ENCODE measurements around the gene YAP1.
"Not testable (repeated sequence)": the region's sequence is repeated elsewhere in the genome, so short reads cannot be mapped to it uniquely, and the experiment has no call there.

Gene YAP1

DNA sequence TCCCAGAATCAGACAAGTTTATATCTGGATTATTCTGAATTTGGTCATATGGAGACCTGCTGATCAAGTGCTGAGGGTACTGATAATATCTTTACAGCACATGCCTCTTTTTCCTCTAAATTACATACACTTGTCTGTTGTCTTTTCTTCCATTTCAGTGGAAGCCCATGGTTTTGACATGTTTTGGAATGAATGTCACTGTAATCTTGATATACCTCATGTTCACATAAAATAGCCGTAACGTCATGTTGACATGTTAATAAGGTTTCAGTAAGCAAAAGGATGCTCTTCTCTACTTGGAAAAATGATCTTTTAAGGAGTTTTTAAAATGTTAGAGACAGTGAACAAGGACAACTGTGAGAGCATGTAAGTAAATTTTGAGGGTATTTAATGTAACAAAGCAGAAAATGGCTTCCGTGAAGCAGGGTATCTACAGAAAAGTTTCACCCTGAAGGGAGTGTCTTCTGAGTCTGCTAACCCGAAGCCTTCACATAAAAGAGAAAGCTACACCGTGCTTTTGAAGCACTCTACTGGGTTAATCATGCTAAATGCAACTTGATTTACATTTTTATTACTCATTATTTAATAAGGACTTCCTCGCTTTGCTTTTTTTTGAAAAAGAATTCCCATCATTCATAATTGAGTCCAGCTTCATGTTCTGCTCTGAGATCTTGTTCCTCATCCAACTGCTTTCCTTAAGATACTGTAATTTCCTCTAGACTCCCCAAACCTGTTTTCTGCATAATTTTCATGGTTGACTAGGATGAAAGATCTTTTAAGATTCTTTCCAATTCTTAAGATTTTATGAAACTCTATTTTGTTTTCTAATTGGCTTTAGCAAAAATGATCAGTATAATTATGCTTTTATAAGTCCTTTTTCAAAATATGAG is 56.2 kb downstream of the YAP1 start:
- no peak for FAIRE-seq

DNA sequence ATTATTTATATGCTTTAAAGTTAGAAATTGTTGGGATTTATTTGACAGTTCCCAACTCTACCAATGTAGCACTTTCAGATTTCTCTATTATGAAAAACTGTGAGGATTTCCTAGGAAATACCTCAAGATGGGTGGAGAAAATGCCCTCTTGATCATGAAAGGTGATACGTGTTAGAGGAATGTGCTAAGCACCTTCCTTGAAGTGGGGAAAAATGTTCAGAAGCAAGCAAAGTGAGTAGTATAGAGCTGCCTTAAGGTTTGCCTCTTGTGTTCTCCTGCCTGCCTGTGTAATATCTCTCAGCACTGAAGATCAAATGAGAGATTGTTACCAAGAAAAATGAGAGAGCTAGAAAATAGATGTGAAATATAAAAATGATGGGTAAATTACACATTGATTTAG is 58.2 kb downstream of the YAP1 start:
- FAIRE-seq, result no peak

DNA sequence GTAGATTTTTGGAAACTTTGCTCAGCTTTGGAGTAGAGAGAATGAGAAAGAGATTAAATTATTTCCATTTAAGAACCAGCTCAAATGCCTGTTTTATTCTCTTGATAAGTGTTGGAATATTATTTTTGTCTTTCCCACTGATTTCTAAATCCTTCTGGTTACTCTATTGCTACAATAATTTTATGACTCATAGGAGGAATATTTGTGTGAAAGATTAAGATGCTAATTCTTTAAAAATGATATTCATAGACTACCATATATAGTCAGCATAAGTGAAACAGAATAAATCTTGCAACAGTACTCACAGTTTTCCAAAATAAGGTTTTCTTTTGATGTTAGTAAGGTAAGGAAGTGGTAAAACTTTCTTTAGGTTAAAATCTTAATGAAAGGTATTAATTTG is 60.9 kb downstream of the YAP1 start:
- no peak for FAIRE-seq

DNA sequence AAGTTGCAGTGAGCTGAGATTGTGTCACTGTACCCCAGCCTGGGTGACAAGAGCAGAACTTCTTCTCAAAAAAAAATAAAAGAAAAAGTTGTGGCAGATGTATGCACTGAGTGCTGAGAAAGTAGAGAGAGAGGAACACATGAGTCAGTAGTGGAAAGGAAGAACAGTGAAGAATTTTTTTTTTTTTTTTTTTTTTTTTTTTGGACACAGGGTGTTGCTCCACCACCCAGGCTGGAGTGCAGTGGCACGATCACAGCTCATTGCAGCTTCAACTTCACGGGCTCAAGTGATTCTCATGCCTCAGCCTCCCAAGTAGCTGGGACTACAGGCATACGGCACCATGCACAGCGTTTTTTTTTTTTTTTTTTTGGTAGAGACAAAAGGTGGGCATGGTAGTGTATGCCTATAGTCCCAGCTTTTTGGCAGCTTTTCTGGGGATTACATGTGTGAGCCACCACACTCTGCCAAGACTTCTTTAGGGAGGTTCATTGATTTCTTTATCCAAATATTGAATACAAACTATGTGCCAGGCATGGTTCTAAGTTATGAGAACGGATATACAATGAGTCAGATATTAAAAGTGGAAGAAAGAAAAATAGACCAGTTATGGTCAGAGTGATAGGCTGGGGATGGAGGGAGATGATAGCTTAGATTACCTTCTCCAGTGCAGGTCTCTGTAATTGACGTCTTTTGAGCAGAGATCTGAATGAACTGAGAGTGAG is 62.0 kb downstream of the YAP1 start:
- no peak for FAIRE-seq

DNA sequence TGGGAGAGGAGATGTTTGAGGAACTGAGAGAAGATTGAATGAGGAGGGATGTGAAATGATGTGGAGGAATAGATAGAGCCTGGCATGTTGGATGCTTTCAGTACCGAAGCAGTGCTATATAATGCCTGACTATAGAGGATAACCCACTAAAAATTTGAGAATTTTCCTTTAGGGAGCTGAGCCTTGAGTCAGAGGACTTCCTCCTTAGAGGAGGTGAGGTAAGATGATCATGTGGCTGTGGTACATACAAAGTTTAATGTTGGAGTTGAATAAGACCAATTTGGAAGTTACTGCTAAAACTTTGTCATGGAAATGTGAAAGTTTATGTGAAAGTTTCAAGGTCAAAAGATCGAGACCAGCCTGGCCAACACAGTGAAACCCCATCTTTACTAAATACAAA is 66.9 kb downstream of the YAP1 start:
- no peak for FAIRE-seq

DNA sequence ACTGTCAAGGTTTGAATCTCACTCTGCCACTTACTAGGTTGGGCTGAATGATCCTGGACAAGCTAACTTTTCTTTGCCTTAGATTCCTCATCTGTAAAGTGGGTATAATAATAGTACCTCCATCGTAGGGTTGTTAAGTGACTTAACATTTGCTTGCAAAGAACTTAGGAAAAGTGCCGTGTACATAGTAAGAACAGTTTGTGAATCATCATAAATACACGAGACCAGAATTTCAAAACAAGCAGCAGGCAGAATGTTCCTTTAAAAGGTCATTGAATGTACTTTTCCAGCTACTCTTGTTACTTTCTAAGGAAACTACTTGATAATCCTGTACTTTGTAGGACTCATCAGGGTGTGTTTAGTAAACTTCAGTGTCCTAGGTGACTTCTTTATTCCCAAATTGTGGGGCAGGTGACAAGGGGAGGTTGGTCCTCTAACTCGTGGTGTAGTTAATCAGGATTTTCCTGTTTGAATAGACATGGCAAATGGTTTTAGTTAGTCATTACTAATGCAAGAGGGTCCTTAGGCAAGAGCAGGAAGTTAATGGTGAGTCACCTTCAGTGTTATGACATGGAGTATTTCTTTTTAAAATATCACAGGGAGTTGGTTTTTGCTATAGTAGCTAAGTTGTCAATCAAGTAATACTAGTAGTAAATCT is 67.9 kb downstream of the YAP1 start:
- FAIRE-seq, result no peak

DNA sequence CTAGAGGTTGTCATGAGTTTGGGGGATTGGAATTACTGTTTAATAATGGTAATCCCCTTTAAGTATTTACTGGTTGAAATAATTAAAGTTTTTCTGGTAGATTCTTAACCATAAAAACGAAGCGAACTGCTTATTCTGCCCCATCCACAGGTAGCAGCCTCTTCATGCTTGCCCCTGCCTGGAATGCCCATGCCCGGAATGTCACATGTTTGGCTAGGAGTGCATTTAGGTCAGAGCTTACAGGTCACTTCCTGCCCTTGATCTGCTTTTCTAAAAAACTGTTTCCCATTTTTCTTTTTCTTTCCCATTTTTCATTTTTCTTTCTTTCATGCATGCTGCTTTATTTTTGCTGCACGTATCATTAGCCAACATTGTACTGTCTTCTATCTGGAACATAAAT is 69.1 kb downstream of the YAP1 start:
- no peak for FAIRE-seq

DNA sequence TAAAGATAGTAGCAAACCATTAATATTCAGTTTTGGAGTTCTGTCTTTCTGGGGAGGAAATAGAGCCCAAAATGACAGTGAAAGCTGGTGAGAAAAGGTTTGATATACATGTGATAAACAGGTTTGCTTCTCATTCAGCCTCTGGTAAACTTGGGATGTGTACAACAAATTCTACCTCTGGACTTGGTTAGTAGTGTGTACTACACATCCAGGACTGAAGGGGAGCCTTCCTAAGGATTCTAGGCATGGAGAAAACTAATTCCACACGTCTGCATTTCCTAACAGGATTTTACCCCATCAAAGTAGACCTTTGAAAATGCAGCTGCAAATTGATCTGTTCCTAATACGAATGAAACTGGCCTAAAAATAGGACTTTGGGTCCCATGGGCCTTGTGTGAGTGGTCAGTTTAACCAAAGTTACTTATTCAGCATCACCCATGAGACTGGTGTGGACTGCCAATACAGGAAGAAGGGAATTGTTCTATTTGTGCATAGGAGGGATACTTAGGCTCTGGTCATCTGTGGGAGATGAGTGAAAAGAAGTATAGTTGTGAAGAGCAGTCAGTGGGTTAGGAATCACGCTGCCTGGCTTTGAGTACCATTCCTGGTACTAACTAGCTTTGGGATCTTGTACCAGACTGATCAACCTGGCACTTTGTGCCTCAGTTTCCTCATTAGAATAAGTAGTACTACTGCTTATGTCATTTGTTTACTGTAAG is 74.2 kb downstream of the YAP1 start:
- no peak for FAIRE-seq

DNA sequence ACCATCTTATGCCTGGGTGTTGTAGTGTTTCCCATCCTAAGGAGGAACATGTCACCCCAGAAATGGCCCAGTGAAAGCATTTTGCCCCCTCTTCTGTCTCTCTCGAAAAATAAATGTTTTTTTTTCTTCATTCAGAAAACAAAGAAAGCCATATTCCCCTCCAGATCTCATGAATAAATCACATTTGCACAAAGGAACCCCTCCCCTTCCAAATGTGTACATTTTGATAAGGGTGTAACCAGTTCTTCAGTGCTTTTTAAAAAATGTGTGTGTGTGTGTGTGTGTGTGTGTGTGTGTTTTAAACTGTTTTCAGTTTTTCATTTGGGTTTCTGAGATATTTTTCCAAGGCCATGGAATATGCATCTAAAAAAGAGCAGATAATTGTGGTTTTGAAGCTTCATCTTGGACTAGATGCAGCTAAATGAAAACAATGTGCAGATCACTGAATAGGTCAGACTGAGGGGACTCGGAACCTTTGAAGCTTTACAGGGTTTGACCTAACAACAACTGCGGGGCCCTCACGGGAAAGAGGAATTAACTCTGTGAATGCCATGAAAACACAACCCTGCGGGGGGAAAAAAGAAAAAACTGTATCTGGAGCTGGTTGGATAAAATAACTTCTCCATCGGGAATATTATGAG is 76.4 kb downstream of the YAP1 start:
- no peak for FAIRE-seq

DNA sequence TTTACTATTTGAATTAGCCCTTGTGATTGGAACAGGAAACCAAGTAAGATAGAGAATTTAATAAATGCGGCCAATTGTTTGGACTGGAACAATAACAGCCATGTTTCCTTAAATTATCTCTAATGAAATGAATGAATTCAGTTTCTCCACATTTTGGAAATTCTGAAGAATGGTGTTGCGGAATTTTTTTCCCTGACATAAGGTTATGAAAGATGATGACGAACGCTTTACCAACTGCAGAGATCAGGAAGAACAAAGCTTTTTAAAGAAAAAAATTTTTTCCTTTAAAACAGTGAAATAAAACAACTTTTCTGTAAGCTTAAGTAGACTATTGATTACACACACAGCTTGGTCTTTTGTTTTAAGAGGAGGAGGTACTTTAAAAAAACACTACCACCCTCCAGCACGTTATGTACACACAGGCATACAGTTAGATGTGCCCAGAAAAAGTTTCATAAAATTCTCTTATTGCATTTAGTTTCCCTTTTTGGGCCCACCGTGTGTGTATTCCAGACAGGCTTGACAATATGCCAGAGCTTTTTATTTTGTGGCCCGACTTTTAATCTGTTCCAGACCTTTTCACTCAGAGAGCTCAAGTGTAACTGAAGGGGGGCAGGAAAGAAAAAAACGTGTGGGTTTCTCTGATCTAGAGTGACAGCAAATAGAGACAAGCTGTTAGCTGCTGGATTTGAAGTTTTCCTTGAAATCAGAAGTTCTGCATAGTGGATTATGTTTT is 77.3 kb downstream of the YAP1 start:
- no peak for FAIRE-seq

DNA sequence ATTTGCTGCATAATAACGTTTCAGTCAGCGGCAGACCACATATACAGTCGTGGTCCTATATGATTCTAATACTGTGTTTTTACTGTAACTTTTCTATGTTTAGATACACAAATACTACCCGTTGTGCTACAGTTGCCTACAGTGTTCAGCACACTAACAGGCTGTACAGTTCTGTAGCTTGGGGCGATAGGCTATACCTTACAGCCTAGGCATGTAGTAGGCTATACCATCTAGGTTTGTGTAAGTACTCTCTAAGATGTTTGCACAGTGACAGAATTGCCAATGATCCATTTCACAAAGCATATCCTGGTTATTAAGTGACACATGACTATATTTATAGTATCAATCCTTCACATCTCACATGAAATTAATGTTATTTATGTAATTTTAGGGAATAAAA is 78.2 kb downstream of the YAP1 start:
- FAIRE-seq, result no peak

DNA sequence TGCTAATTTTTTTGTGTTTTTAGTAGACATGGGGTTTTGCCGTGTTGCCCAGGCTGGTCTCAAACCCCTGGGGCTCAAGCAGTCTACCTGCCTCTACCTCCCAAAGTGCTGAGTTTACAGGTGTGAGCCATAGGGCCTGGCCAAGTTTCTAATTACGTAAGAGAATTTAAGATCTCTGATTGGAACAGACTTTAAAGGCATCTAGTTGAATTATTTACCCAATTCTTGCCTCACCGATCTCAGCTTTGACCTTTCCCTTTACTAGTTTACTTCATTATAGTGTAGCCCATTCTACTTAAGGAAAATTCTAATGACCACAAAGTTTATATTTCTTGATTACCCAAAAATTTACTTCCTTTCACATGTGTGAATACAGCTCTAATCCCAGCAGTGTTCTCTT is 81.6 kb downstream of the YAP1 start:
- no peak for FAIRE-seq

DNA sequence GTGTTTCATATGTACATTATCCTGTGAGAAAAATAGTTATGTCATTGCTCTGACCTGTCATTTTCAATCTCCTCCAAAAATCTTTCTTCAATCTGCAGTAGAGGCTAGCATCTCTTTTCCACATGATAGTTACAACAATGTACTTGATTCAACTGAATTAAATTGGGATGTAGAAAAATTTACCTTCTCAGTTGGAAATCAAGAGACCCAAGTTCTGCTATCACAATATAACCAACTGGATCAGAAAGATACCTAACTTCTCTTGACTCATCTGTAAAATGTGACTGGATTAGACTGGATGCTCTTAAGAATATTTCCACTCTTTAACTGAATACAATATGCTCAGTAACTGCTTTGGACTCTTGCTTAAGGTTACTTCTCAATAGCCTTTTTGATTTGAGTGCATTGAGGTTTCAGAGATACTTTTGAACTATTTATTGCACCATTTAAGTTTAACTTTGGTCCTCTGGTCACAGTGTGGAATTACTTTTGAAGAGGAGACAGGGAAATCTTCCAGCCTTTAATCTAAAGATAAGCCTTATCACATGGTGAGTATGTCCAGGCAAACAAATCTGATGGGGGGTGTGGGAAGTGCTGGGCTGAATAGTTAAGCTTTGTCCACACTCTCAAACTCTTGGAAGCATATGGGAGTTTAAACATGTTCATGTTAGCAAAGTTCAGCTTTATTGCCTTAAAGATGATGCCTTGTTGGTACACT is 82.3 kb downstream of the YAP1 start:
- no peak for FAIRE-seq

DNA sequence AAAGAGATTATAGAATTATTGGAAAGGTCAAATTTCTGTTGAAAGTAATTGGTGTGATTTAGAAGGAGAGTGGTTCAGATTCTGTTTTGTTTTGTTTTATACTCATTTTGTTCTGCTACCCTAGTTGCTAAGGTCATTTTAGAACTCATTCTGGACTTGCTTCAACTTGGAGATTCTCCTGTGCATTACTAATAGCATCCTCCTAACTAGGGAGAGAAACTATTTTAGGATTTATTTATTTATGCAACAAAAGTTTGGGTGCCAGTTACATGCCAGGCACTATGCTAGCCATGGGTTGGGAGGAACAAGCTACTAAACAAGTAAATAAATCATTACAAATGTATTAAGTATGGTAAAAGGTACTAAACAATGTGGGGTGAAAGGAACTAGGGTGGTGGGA is 84.0 kb downstream of the YAP1 start:
- no peak for FAIRE-seq

DNA sequence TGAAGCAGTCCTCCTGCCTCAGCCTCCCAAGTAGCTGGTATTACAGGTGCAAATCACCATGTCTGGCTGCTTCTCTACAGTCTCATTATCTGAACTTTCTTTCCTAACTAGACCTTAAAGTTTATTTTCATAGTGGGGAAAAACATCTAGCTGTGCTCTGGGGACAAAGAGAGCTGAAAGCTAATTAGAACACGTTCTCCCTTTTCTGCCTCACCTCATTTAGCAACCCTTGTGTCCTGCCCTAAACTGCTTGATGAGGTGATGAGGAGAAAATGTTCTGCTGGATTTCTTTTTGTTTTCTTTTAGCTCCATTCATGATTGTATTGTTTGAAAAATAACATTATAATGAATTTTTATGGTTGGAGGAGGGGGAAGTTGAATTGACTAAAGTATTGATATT is 84.7 kb downstream of the YAP1 start:
- no peak for FAIRE-seq

DNA sequence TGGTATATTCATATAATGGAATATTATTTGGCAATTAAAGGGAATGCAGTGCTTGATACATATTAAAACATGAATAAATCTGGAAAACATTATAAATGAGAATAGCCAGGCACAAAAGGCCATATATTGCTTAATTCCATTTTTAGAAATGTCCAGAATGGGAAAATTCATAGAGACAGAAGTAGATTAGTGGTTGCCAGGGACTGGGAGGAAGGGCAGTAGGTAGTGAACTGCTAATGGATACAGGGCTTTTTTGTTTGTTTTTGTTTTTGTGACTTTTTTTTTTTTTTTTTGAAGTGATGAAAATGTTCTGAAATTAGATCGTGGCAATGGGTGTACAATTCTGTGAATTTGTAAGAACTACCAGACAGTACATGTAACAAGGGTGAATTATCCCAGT is 86.1 kb downstream of the YAP1 start:
- FAIRE-seq, result no peak

DNA sequence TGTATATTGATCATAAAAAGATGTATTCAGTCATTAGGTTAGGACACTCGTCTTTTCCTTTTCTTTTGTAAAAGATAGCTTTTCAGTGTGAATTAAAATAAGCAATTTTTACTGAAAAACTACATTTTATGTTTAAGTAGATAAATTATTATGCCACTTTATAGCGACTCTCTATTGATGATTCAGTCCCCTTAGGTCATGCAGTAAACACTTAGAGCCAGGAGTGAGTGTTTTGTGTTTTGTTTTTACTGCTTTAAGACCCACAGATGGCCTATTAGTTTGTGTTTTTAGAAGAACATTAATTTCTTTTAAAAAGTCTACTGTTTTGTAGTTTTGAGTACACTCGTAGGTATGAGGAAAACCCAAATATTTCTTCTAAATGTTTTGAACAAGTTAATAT is 86.6 kb downstream of the YAP1 start:
- no peak for FAIRE-seq

DNA sequence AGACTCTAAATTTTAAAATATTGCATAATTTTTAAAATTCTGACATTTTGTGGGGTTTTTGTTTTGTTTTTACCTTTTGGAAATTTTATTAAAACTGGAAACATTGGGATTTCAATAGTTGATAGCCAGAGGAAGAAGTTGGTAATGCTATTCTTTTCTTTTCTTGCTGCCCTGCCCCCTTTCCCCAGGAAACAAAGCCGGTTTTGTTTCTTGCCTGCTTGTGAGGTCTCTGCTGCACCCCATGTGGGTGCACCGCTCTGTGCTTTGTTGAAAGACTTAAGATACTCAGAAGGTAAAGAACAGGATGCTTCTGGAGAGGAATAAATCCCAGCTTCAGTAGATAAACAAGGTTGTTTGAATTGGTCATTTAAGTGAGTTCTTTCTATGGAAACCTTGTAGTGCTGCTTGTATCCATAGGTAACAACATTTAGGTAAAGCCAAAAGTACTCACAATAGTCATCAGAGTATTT is 87.5 kb downstream of the YAP1 start:
- FAIRE-seq, result no peak

DNA sequence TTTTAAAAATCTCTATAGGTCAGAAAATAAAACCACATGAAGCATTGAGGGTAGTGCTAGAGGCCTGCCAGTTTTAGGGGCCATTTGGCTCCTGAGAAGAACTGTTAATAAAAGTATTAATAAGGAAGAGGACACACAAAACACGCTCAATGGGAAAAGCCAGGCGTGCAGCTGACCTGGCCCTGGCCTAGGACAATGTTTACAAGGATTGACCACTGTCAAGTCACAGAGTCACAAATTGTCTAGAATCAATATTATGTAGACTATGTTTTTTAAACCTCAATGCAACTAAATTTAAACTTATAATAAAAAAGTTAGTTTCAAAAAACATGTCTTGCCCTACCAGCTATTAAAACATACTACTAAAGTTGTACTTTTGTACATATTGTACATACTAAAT is 89.4 kb downstream of the YAP1 start:
- FAIRE-seq, result no peak

DNA sequence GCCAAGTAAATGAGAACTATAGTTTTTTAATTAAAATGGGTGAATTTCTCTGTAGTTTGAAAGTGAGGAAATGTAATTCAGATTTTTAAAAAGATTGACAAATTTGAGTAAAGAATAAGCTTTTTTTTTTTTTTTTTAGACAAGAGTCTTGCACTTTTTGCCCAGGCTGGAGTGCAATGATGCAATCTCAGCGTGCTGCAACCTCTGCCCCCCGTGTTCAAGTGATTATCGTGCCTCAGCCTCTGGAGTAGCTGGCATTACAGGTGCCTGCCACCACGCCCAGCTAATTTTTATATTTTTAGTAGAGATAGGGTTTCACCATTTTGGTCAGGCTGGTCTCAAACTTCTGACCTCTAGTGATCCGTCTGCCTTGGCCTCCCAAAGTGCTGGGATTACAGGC is 90.1 kb downstream of the YAP1 start:
- not testable (repeated sequence) for FAIRE-seq

DNA sequence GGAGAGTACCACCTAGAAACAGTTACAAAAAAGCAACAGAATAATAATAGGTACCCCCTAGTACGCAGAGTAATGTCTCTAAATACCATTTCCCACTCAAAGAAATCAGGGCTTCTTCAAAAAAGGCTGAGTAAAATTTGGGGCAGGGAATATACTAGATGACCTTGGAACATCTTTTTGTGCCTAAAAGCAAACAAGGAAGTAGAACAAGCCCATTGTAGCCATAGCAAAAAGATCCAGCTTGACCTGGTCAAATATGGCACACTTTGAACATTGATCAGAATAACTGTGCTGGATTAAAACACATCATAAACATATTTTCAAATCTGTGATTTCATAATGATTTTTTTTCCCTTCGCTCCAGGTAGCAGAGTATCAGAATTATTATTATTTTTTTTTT is 91.5 kb downstream of the YAP1 start:
- no peak for FAIRE-seq

Data from colon (tissue), 2 donors.